Erythroblast (primary cell): ENCODE measurements around the gene PIR.

Experiments used
- GATA1 ChIP-seq: IDR thresholded peaks from 2 replicates; pipeline ENCODE4 v1.6.1; 2011; ENCODE audit warnings: low read depth, mild to moderate bottlenecking, control low read depth, low read length, moderate library complexity
- POLR2A ChIP-seq: IDR thresholded peaks from 2 replicates; pipeline ENCODE4 v1.6.1; 2011; ENCODE audit warnings: mild to moderate bottlenecking, low read length

GRCh38 chrX:15512401-15512965, 19.4 kb upstream of the PIR start:
- TF ChIP-seq POLR2A (no peak), GATA1 (no peak)
